ENCODE results near the gene CIAO2A.
"Not testable (repeated sequence)": the region's sequence is repeated elsewhere in the genome, so short reads cannot be mapped to it uniquely, and the experiment has no call there.

CIAO2A gene

GRCh38 chr15:64066451-64066850, 27.2 kb downstream of the CIAO2A start:
- Histone ChIP-seq H3K4me1 (ENCODE audit: insufficient read depth, low read length) (no peaks in the 10 kb centered on the region), H4K20me1 (ENCODE audit: insufficient read depth, low read length) (no peaks in the 10 kb centered on the region), H3K9ac (ENCODE audit: low read depth, low read length) (no peak overlapping the region), H3K27ac (ENCODE audit: low read length) (no peak overlapping the region), H3K36me3 (ENCODE audit: insufficient read depth, low read length) (peaks cover 3% of the 10 kb centered on the region; the same call in 1 of the 2 replicates), H3K27me3 (ENCODE audit: insufficient read depth, low read length, poor library complexity) (no peaks in the 10 kb centered on the region), H2AFZ (ENCODE audit: low read depth, low read length) (no peak overlapping the region), H3K4me2 (ENCODE audit: insufficient read depth, low read length) (no peak overlapping the region), H3K79me2 (ENCODE audit: insufficient read depth, low read length) (no peaks in the 10 kb centered on the region), H3K4me3 (ENCODE audit: low read depth in 1 of 2, low read length in 2 of 2) (no peak overlapping the region), H3K9me3 (ENCODE audit: insufficient read depth, low read length, severe bottlenecking) (no peaks in the 10 kb centered on the region)
- ATAC-seq (ENCODE audit: insufficient read depth, low read depth) (no peak), DNase-seq (no peak)
- no peak for TF ChIP-seq CTCF (IDR thresholded peaks at IDR 0.05; ENCODE audit: borderline replicate concordance, extremely low read depth, low read length, poor library complexity, severe bottlenecking)
- TF ChIP-seq EZH2 (IDR thresholded peaks at IDR 0.05; ENCODE audit: borderline replicate concordance, low read depth, low read length, severe bottlenecking) = no peak

GRCh38 chr15:64060716-64061115, 32.9 kb downstream of the CIAO2A start:
- DNase-seq (no peak), ATAC-seq (ENCODE audit: insufficient read depth, low read depth) (no peak)
- H2AFZ ChIP-seq (ENCODE audit: low read depth, low read length) = no peak overlapping the region

GRCh38 chr15:64059104-64059503, 34.5 kb downstream of the CIAO2A start:
- ATAC-seq (ENCODE audit: insufficient read depth, low read depth); H3K4me3 ChIP-seq (ENCODE audit: low read depth in 1 of 2, low read length in 2 of 2); H3K4me1 ChIP-seq (ENCODE audit: insufficient read depth, low read length); H3K9ac ChIP-seq (ENCODE audit: low read depth, low read length); DNase-seq; H3K79me2 ChIP-seq (ENCODE audit: insufficient read depth, low read length); H4K20me1 ChIP-seq (ENCODE audit: insufficient read depth, low read length); H3K4me2 ChIP-seq (ENCODE audit: insufficient read depth, low read length); H3K36me3 ChIP-seq (ENCODE audit: insufficient read depth, low read length); H3K9me3 ChIP-seq (ENCODE audit: insufficient read depth, low read length, severe bottlenecking); H3K27ac ChIP-seq (ENCODE audit: low read length); H2AFZ ChIP-seq (ENCODE audit: low read depth, low read length); H3K27me3 ChIP-seq (ENCODE audit: insufficient read depth, low read length, poor library complexity): not testable (repeated sequence)

More at GRCh38 chr15:64060716-64061115, 32.9 kb downstream of the CIAO2A start:
- no peaks in the 10 kb centered on the region for H3K36me3 ChIP-seq (ENCODE audit: insufficient read depth, low read length)
- no peaks in the 10 kb centered on the region for H4K20me1 ChIP-seq (ENCODE audit: insufficient read depth, low read length)
- no peaks in the 10 kb centered on the region for H3K27me3 ChIP-seq (ENCODE audit: insufficient read depth, low read length, poor library complexity)
- no peaks in the 10 kb centered on the region for H3K9me3 ChIP-seq (ENCODE audit: insufficient read depth, low read length, severe bottlenecking)
- H3K4me1 ChIP-seq (ENCODE audit: insufficient read depth, low read length) = no peaks in the 10 kb centered on the region
- no peak overlapping the region for H3K27ac ChIP-seq (ENCODE audit: low read length)
- H3K4me2 ChIP-seq (ENCODE audit: insufficient read depth, low read length) = no peak overlapping the region
- no peak overlapping the region for H3K4me3 ChIP-seq (ENCODE audit: low read depth in 1 of 2, low read length in 2 of 2)
- TF ChIP-seq EZH2 (IDR thresholded peaks at IDR 0.05; ENCODE audit: borderline replicate concordance, low read depth, low read length, severe bottlenecking) (no peak), CTCF (IDR thresholded peaks at IDR 0.05; ENCODE audit: borderline replicate concordance, extremely low read depth, low read length, poor library complexity, severe bottlenecking) (no peak)
- H3K79me2 ChIP-seq (ENCODE audit: insufficient read depth, low read length) = no peaks in the 10 kb centered on the region
- no peak overlapping the region for H3K9ac ChIP-seq (ENCODE audit: low read depth, low read length)

GRCh38 chr15:64058279-64058678, 35.4 kb downstream of the CIAO2A start:
- Histone ChIP-seq H3K9me3 (ENCODE audit: insufficient read depth, low read length, severe bottlenecking) (no peaks in the 10 kb centered on the region), H3K27me3 (ENCODE audit: insufficient read depth, low read length, poor library complexity) (no peaks in the 10 kb centered on the region), H2AFZ (ENCODE audit: low read depth, low read length) (no peak overlapping the region), H4K20me1 (ENCODE audit: insufficient read depth, low read length) (no peaks in the 10 kb centered on the region), H3K4me2 (ENCODE audit: insufficient read depth, low read length) (no peak overlapping the region), H3K4me3 (ENCODE audit: low read depth in 1 of 2, low read length in 2 of 2) (no peak overlapping the region), H3K4me1 (ENCODE audit: insufficient read depth, low read length) (no peaks in the 10 kb centered on the region), H3K36me3 (ENCODE audit: insufficient read depth, low read length) (no peaks in the 10 kb centered on the region), H3K27ac (ENCODE audit: low read length) (no peak overlapping the region), H3K9ac (ENCODE audit: low read depth, low read length) (no peak overlapping the region), H3K79me2 (ENCODE audit: insufficient read depth, low read length) (no peaks in the 10 kb centered on the region)
- TF ChIP-seq CTCF (IDR thresholded peaks at IDR 0.05; ENCODE audit: borderline replicate concordance, extremely low read depth, low read length, poor library complexity, severe bottlenecking) (no peak), EZH2 (IDR thresholded peaks at IDR 0.05; ENCODE audit: borderline replicate concordance, low read depth, low read length, severe bottlenecking) (no peak)
- DNase-seq (no peak), ATAC-seq (ENCODE audit: insufficient read depth, low read depth) (no peak)

- not testable (repeated sequence) for ATAC-seq (ENCODE audit: insufficient read depth, low read depth); H3K36me3 ChIP-seq (ENCODE audit: insufficient read depth, low read length); H4K20me1 ChIP-seq (ENCODE audit: insufficient read depth, low read length); H3K27me3 ChIP-seq (ENCODE audit: insufficient read depth, low read length, poor library complexity); H3K4me1 ChIP-seq (ENCODE audit: insufficient read depth, low read length); H3K79me2 ChIP-seq (ENCODE audit: insufficient read depth, low read length); H3K9ac ChIP-seq (ENCODE audit: low read depth, low read length); H2AFZ ChIP-seq (ENCODE audit: low read depth, low read length); H3K4me3 ChIP-seq (ENCODE audit: low read depth in 1 of 2, low read length in 2 of 2); H3K27ac ChIP-seq (ENCODE audit: low read length); H3K4me2 ChIP-seq (ENCODE audit: insufficient read depth, low read length); H3K9me3 ChIP-seq (ENCODE audit: insufficient read depth, low read length, severe bottlenecking); DNase-seq
Observed at GRCh38 chr15:64053674-64054073, 40.0 kb downstream of the CIAO2A start.
